Measurements from ENCODE around the gene ARRDC4.
"Not testable (repeated sequence)": the region's sequence is repeated elsewhere in the genome, so short reads cannot be mapped to it uniquely, and the experiment has no call there.

ARRDC4 gene

DNA sequence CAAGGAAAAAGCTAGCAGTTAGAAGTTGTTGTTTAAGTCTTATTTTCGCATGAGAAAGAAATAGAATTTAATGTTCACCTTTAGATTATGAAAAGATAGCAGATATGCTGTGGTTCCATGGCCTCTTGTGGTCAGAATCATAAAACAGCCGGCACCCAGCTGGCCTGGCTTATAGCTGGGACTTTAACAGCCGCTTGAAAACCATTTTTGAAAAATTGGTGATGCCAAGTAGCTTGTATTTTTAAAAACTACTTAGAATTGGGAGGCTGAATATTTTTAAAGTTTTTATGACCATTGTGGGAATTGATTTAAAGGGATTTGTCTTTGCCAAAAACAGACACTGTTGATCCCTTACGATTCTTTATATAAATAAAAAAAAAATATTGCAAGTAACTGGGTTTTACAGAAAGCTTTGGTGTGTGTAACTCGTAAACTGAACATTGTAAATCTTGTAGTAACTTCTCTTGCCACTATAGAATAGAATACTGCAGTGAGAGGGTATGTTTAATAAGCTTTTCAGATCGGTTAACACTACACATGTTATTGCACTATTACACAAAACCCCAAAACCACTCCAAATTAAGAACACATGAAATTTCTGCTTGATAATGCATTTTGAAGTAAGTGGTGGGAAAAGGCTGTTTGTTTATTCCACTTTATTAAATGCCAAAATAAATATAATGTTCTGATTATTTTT lies 6.6 kb downstream of the ARRDC4 start:
- DNase-seq: no peak

DNA sequence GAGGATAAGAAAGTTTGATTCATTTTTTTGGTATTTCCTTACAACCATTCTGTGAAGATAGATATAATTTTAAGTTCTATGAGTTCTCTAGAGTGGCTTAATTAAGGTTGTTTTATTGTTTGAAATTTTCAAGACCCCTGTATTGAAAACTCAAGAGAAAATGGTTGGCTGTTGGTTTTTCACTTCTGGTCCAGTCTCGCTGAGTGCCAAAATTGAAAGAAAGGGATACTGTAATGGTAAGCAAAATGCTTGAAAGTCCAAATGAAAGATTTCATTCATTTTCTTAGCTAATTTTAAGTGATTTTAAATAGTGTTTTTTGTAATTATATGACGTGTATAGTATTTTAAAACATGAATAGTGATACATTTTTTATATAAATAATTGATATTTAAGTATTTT lies 7.4 kb downstream of the ARRDC4 start:
- no peak for DNase-seq

DNA sequence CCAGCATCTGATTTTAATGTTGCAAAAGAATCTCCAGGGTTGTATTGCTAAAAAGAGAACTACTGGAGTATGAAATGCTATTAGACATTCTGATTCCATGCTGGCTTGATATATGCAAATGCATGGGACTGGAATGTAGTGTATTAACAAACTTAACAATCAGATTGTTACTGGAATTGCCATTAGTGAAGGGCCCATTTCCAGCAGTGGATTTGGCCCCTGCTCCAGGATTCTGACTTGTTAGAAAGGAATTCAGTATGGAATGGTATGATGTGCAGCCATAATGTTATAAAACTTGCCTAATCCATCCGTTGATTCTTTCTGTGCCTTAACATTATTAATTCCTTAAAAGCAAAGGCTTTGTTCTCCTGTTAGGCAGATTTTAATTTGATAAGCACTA lies 7.9 kb downstream of the ARRDC4 start:
- no peak for DNase-seq

DNA sequence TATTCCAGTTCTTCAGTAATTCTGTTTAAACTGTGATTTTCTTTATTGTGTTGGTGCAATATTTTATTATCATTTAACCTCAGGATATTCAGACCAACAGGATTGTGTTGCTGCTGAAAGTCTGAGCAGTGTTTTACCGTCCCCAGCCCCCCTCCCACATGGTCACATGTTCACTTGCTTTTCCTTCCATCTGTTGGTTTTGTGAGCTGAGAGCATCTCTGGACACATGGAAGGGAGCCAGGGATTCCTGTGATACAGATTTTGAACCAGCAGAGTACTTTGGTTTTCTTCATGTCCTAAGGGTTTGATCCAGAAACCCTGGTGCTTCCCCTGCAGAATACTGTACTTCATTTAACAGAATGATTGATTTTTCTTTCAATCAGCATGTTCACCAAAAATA lies 11.9 kb downstream of the ARRDC4 start:
- DNase-seq: no peak

GRCh38 chr15:97976129-97976528 lies 15.6 kb downstream of the ARRDC4 start:
- no peak for DNase-seq

GRCh38 chr15:97976766-97977503 lies 16.4 kb downstream of the ARRDC4 start:
- DNase-seq: no peak

DNA sequence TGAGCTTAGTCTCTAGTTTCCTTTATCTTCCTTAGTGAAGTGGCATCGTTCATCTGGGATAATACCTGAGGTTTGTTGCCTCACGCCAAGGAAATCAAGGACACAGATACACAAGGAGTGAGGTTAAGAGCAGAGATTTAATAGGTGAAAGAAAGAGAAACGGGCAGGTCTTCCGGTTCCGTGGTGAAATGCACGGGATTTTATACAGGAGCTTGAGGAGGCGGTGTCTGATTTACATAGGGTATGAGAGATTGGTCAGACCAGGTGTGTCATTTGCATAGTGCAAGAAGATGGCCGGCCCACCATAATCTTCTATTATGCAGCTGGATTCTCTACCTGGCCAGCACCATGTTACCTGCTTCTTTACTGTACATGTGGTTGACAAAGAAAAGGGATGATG lies 17.2 kb downstream of the ARRDC4 start:
- DNase-seq: no peak

GRCh38 chr15:97978401-97979139 lies 18.1 kb downstream of the ARRDC4 start:
- DNase-seq: no peak

DNA sequence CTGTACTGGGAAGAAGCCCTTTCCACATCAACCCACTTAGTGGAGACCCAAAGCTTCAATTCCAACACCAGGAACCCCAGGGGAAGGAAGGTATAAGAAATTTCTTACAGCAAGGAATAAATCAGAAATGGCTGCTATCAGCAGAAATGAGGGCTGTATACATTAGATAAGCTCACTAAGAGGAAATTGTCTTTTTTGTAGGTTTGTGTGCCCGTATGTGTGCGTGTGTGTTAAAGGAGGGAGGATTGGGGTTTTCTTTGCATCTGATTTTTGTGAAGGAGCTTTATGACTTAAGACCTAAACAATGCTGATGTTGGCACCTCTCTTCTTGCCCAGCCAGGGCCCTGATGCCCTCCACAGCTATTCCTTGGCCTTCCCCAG lies 18.6 kb downstream of the ARRDC4 start:
- DNase-seq: no peak

- no peak for DNase-seq
These were observed 20.6 kb downstream of the ARRDC4 start for GRCh38 chr15:97981058-97981457.

GRCh38 chr15:97981758-97982157 lies 21.3 kb downstream of the ARRDC4 start:
- DNase-seq: no peak

DNA sequence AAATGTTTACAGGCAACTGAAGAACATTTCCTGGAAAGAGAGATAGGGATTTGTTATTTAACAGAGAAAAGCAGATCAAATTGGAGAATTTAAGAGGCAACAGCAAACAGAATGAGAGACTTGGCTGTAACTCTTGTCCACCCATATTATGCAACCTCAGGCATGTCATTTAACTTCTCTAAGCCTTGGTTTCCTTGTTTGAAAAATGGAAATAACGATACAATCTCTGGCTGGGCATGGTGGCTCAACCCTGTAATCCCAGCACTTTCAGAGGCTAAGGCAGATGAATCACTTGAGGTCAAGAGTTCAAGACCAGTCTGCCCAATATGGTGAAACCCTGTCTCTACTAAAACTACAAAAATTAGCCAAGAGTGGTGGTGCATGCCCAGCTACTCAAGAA lies 23.7 kb downstream of the ARRDC4 start:
- DNase-seq: no peak

GRCh38 chr15:97985979-97986378 lies 25.5 kb downstream of the ARRDC4 start:
- DNase-seq: not testable (repeated sequence)

- DNase-seq: no peak
These were observed 26.3 kb downstream of the ARRDC4 start for GRCh38 chr15:97986781-97987180.

- DNase-seq: no peak
These were observed 28.8 kb downstream of the ARRDC4 start for GRCh38 chr15:97989299-97989698.

GRCh38 chr15:97991972-97992541 lies 31.6 kb downstream of the ARRDC4 start:
- no peak for DNase-seq

DNA sequence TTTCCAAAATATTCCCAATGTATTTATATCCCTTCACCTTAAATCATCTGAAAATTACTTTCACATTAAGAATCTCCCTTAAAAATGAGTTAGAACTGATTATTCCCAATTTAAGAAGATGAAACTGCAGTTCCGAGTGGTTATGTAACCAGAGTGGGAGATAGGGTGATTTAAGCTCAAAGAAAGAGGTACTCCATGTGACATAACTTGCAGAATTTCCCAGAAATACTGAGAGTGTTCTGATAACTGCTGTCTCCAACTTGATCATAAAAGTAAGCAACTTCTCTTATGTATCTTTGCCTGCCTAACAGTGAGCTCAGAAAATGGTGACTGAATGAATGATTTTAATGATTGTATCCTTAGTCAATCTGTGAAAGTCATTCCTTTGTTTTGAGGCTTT lies 32.3 kb downstream of the ARRDC4 start:
- DNase-seq: no peak

GRCh38 chr15:97993310-97993738 lies 32.8 kb downstream of the ARRDC4 start:
- DNase-seq: no peak

- DNase-seq: no peak
These were observed 33.7 kb downstream of the ARRDC4 start for GRCh38 chr15:97994236-97994635.

- no peak for DNase-seq
These were observed 34.7 kb downstream of the ARRDC4 start for GRCh38 chr15:97995192-97995591.

DNA sequence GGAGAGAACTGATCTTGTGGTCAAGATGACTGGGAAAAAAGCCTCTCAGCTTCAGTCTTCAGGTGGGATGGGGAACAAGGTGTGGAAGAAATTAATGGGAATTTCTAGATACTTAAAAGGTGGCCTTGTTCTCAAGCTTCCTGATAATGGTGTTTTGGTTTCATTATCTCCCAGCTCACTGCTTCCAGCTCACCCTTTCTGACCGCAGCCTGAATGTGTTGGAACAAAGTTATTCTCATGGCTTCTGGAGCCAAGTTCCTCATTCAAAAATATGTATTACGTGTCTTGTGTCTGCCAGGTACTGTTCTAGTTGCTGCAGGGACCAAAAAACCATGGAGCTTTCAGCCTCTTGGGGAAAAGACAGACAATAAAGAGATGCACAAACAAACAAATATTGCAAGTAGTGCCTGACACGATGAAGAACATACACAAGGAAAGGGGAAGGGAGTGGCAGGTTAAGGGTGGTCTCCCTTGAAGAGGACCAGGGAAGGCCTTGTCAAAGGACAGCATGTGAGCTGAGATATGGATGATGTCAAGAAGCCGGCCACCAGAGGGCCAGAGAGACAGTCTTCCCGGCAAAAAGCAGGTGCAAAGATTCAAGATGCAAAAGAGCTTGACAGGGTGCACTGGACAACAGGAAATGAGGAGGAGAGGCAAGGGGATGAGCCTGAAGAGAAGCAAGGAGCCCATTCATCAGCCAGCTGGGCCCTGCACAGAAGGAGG lies 35.5 kb downstream of the ARRDC4 start:
- DNase-seq: no peak

- no peak for DNase-seq
These were observed 38.0 kb downstream of the ARRDC4 start for GRCh38 chr15:97998307-97999071.

Data from NCI-H1105 (cell line).